Common myeloid progenitor, CD34-positive (primary cell): ENCODE measurements around the gene GOLGA5.
"Not testable (repeated sequence)": the region's sequence is repeated elsewhere in the genome, so short reads cannot be mapped to it uniquely, and the experiment has no call there.

ENCODE experiments used
- CTCF ChIA-PET: fragments of 350-600 bp; sonication (Branson Sonifier 250); formaldehyde crosslinking; loops from one replicate; lab custom pipeline; 2021; ENCODE audit warnings: antibody characterized with exemption; lab: Charles Lee
- POLR2A ChIA-PET: fragments of 350-600 bp; sonication (Branson Sonifier 250); formaldehyde crosslinking; loops from one replicate; lab custom pipeline; 2021; ENCODE audit warnings: antibody characterized with exemption; lab: Charles Lee
- DNase-seq, 3 donors: peaks; one replicate each; pipeline versions ENCODE4 v3.0.0 to v3.0.0-alpha.2; 2013
- H3K27ac ChIP-seq, 2 experiments: 1 replicate in 1 of 2; 2 replicates in 1 of 2; pipeline ENCODE4 v1.7.0; 2013; ENCODE audit warnings: inconsistent platforms in 2 of 2, low read length in 2 of 2, mild to moderate bottlenecking in 2 of 2, low read depth in 1 of 2, moderate library complexity in 1 of 2; ENCODE audit not compliant: severe bottlenecking in 2 of 2, insufficient read depth in 1 of 2, poor library complexity in 1 of 2
- H3K27me3 ChIP-seq, 5 experiments: replicated peaks in 2 of 5; 1 replicate in 3 of 5; 2 replicates in 2 of 5; pipeline versions ENCODE4 v1.6.1 to v1.7.0; 2013; ENCODE audit warnings: low read length in 4 of 5, mild to moderate bottlenecking in 2 of 5, moderate library complexity in 2 of 5, inconsistent platforms in 1 of 5; ENCODE audit not compliant: insufficient read depth in 5 of 5, control insufficient read depth in 4 of 5
- H3K36me3 ChIP-seq, 4 experiments: 1 replicate in 2 of 4; 2 replicates in 2 of 4; pipeline versions ENCODE4 v1.6.1 to v1.7.0; 2013; ENCODE audit warnings: low read length in 3 of 4, control low read depth in 1 of 4, mild to moderate bottlenecking in 1 of 4; ENCODE audit not compliant: control insufficient read depth in 4 of 4, insufficient read depth in 4 of 4
- H3K4me1 ChIP-seq, 4 experiments: 1 replicate in 3 of 4; 2 replicates in 1 of 4; pipeline versions ENCODE4 v1.6.1 to v1.7.1; 2013; ENCODE audit warnings: low read length in 3 of 4, mild to moderate bottlenecking in 3 of 4, control low read depth in 1 of 4, inconsistent platforms in 1 of 4, moderate library complexity in 1 of 4; ENCODE audit not compliant: control insufficient read depth in 4 of 4, insufficient read depth in 4 of 4; ENCODE audit errors: control extremely low read depth in 1 of 4
- H3K4me3 ChIP-seq, 7 experiments: 1 replicate in 4 of 7; 2 replicates in 3 of 7; pipeline versions ENCODE4 v1.5.1 to v1.7.0; 2013; ENCODE audit warnings: mild to moderate bottlenecking in 7 of 7, low read length in 6 of 7, moderate library complexity in 6 of 7, inconsistent platforms in 2 of 7, low read depth in 2 of 7, control low read depth in 1 of 7; ENCODE audit not compliant: insufficient read depth in 4 of 7, control insufficient read depth in 1 of 7; ENCODE audit errors: extremely low read depth in 1 of 7
- H3K9me3 ChIP-seq, 5 experiments: 1 replicate in 4 of 5; 2 replicates in 1 of 5; pipeline versions ENCODE4 v1.6.1 to v1.7.1; 2013; ENCODE audit warnings: low read length in 4 of 5, mild to moderate bottlenecking in 2 of 5, inconsistent platforms in 1 of 5, low read depth in 1 of 5, moderate library complexity in 1 of 5; ENCODE audit not compliant: control insufficient read depth in 4 of 5, insufficient read depth in 2 of 5; ENCODE audit errors: control extremely low read depth in 1 of 5
- WGBS: methylation state at CpG from one replicate; pipeline ENCODE4 v1.1.5; 2013; ENCODE audit not compliant: insufficient coverage; 5-methylcytosine and 5-hydroxymethylcytosine counted together

GOLGA5 gene

DNA sequence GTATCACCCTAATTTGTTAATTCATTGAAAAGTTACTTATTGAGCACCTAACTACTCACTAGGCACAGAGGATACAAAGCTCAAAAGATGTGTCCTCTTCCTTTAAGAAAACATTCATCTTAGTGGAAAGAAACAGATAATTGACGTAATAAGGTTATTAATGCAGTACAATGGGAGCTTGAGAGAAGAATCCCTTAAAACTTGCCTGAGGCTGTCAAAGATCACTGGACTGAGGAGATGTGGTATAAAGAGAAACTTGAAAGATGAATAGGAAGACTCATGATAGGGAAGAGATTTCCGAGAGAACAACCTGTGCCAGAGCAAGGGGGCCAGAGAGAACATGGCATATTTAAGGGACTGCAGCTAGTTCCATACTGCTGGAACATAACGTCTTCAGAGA lies 19.1 kb downstream of the GOLGA5 start:
- no peaks in the 10 kb centered on the region for H3K4me1 ChIP-seq
- 100% methylated on average over 1 of the region's 3 CpGs for WGBS
- H3K27me3 ChIP-seq: no peaks in the 10 kb centered on the region
- H3K9me3 ChIP-seq: no peaks in the 10 kb centered on the region
- ChIA-PET POLR2A (no interaction called here), CTCF (interaction anchor here (1.8 kb wide), 1 partner anchor 9 kb away, joined by 6 read pairs; no protein-coding TSS in a partner anchor)
- no peak overlapping the region for H3K27ac ChIP-seq
- no peak for DNase-seq
- peaks cover 39 to 89% (median 62%) of the 10 kb centered on the region in 4 experiments for H3K36me3 ChIP-seq
- no peak overlapping the region for H3K4me3 ChIP-seq

DNA sequence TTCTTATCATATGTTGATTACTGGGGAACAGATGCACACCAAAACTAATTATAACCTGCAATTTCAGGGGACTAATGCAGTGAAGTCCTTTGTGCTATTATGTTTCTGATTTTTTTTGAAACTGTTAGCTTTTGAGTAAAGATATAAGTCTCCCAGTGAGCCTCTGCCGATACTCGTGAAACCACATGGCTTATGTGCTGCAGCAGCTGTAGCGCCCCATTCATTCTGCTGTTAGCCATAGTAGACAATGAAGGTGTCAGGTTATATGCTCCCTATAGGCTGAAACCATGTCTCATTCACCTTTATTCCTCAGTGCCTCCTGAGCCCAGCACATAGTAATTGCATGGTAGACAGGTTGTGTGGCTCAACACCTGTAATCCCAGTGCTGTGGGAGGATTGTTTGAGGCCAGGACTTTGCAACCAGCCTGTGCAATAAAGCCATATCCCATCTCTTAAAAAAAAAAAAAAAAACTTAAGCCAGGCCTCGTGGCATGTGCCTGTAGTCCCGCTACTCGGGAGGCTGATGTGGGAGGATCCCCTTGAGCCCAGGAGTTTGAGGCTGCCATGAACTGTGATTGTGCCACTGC lies 25.0 kb downstream of the GOLGA5 start:
- CTCF ChIA-PET: no interaction called here
- WGBS: 100% methylated on average over 4 of the region's 6 CpGs

DNA sequence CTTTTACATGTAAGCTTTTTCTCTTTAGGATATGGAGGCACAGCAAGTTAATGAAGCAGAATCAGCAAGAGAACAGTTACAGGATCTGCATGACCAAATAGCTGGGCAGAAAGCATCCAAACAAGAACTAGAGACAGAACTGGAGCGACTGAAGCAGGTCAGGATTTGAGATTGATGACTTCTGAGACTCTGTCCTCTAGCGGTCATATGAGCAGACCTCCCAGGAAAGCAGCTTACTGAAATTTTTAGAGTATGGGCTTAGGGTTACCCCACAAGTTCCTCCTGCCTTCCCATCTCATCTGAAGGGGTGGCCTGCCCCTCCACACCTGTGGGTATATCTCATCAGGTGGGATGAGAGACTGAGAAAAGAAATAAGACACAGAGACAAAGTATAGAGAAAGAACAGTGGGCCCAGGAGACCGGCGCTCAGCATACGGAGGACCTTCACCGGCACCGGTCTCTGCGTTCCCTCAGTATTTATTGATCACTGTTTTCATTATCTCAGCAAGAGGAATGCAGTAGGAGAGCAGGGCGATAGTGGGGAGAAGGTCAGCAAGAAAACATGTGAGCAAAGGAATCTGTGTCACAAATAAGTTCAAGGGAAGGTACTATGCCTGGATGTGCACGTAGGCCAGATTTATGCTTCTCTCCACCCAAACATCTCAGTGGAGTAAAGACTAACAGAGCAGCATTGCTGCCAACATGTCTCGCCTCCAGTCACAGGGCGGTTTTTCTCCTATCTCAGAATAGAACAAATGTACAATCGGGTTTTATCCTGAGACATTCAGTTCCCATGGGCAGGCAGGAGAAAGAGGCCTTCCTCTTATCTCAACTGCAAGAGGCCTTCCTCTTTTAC lies 25.8 kb downstream of the GOLGA5 start:
- H3K27me3 ChIP-seq, H3K27ac ChIP-seq, H3K4me3 ChIP-seq, POLR2A ChIA-PET, H3K9me3 ChIP-seq, CTCF ChIA-PET, H3K4me1 ChIP-seq, DNase-seq: not testable (repeated sequence)
- 93% methylated on average over 11 of the region's 13 CpGs for WGBS
- H3K36me3 ChIP-seq: peaks cover 24 to 85% (median 45%) of the 10 kb centered on the region in 4 experiments

More for the DNA sequence above, 25.0 kb downstream of the GOLGA5 start:
- POLR2A ChIA-PET: no interaction called here
- no peaks in the 10 kb centered on the region for H3K4me1 ChIP-seq
- no peak overlapping the region for H3K27ac ChIP-seq
- no peaks in the 10 kb centered on the region for H3K9me3 ChIP-seq
- H3K27me3 ChIP-seq: no peaks in the 10 kb centered on the region
- H3K36me3 ChIP-seq: peaks cover 25 to 85% (median 44%) of the 10 kb centered on the region in 4 experiments
- H3K4me3 ChIP-seq: no peak overlapping the region
- no peak for DNase-seq

DNA sequence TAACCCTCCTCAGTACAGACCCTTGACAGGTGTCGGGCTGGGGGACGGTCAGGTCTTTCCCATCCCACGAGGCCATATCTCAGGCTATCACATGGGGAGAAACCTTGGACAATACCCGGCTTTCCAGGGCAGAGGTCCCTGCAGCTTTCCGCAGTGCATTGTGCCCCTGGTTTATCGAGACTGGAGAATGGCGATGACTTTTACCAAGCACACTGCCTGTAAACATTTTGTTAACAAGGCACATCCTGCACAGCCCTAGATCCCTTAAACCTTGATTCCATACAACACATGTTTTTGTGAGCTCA lies 26.4 kb downstream of the GOLGA5 start:
- POLR2A ChIA-PET, DNase-seq: not testable (repeated sequence)

DNA sequence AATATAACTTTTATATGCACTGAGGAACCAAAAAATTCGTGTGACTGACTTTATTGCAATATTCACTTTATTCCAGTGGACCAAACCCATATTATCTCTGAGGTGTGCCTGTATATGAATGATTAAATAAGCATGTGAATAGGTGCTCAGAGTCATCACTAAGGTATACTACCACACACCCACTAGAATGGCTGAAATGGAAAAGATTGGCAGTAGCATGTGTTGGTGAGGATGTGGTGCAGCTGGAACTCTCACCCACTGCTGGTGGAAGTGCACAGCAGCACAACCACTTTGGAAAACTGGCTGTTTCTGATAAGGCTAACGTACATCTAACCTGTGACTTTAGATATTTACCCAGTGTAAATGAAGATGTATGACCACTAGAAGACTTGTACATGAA lies 36.8 kb downstream of the GOLGA5 start:
- Histone ChIP-seq H3K27ac (no peak overlapping the region), H3K36me3 (peaks cover 14 to 65% (median 50%) of the 10 kb centered on the region in 4 experiments), H3K4me1 (no peaks in the 10 kb centered on the region), H3K27me3 (no peaks in the 10 kb centered on the region), H3K9me3 (no peaks in the 10 kb centered on the region), H3K4me3 (no peak overlapping the region)
- ChIA-PET POLR2A (no interaction called here), CTCF (no interaction called here)
- DNase-seq: no peak
- WGBS: no CpG with 5 or more reads among the region's 2 CpGs

More for the DNA sequence above, 26.4 kb downstream of the GOLGA5 start:
- H3K4me3 ChIP-seq, H3K9me3 ChIP-seq, H3K27me3 ChIP-seq, CTCF ChIA-PET, H3K4me1 ChIP-seq, H3K27ac ChIP-seq: not testable (repeated sequence)
- peaks cover 19 to 85% (median 45%) of the 10 kb centered on the region in 4 experiments for H3K36me3 ChIP-seq
- 100% methylated on average over 2 of the region's 7 CpGs for WGBS

DNA sequence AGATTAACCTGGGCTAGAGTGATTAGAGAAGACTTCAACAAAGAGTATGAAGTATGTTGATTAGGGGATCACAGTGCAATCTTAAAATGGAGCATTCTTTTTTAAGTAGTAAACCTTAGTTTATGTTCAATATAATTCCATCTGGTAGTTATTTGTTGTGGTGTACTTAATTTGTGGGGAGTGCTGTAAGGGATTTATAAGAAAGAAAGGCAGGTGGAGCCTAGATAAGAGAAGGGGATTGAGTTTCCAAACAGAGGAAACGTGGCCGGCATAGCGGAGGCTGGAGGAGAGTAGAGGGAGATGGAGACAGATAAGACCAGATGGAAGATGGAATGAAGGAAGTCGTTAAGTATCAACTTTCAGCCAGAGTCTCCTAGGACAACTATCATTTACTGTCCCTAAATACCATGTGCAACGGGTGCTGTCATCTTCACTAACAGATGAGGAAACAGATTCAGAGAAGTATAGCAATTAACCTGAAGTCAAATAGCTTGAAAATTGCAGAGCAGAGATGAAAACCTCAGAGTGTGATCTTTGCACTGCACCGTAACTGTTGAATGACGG lies 38.1 kb downstream of the GOLGA5 start:
- no peak overlapping the region for H3K4me3 ChIP-seq
- no peaks in the 10 kb centered on the region for H3K9me3 ChIP-seq
- no peaks in the 10 kb centered on the region for H3K27me3 ChIP-seq
- CTCF ChIA-PET: no interaction called here
- POLR2A ChIA-PET: no interaction called here
- H3K27ac ChIP-seq: no peak overlapping the region
- H3K4me1 ChIP-seq: no peaks in the 10 kb centered on the region
- WGBS: 53% methylated on average over 4 of the region's 7 CpGs
- peaks cover 11 to 62% (median 50%) of the 10 kb centered on the region in 4 experiments for H3K36me3 ChIP-seq
- DNase-seq: peak in 2 of 3 donors; percentile 6 to 15

DNA sequence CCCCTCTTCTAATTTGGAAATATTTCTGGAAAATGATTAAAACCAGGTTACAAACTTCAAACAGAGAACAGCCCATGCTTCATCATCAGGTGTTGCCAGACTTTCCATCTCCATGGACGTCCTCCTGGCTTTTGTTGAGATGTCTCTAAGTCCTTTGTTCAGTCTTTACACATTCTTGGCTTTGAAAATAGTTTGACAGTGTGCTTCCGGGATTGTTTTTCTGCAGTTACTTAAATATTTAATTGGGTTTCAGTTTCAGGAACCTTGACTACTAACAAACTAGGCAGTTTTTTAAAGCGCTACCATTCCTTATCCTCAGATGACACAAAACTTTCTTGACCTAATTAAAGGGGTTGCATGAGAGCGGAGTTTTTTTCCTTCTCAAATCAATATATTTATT lies 47.8 kb downstream of the GOLGA5 start:
- Histone ChIP-seq H3K27ac (no peak overlapping the region), H3K36me3 (peaks cover 4 to 36% (median 28%) of the 10 kb centered on the region in 4 experiments), H3K4me3 (no peak overlapping the region), H3K9me3 (no peaks in the 10 kb centered on the region), H3K4me1 (peaks cover 4 to 9% (median 8%) of the 10 kb centered on the region in 4 experiments), H3K27me3 (no peaks in the 10 kb centered on the region)
- ChIA-PET POLR2A (no interaction called here), CTCF (no interaction called here)
- DNase-seq: no peak
- no CpG with 5 or more reads among the region's 4 CpGs for WGBS
